ENCODE results near the gene JAK3.

JAK3 gene

DNA sequence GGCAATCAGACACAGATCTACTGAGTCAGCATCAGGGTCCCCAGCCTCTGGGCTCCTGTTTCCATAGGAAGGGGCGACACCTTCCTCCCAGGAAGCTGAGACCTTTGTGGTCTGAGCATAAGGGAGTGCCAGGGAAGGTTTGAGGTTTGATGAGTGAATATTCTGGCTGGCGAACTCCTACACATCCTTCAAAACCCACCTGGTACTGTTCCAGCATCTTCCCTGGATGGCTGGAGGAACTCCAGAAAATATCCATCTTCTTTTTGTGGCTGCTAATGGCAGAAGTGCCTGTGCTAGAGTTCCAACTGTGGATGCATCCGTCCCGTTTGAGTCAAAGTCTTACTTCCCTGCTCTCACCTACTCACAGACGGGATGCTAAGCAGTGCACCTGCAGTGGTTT, 35.7 kb downstream of the JAK3 start:
- TF ChIP-seq, protein P1, sequence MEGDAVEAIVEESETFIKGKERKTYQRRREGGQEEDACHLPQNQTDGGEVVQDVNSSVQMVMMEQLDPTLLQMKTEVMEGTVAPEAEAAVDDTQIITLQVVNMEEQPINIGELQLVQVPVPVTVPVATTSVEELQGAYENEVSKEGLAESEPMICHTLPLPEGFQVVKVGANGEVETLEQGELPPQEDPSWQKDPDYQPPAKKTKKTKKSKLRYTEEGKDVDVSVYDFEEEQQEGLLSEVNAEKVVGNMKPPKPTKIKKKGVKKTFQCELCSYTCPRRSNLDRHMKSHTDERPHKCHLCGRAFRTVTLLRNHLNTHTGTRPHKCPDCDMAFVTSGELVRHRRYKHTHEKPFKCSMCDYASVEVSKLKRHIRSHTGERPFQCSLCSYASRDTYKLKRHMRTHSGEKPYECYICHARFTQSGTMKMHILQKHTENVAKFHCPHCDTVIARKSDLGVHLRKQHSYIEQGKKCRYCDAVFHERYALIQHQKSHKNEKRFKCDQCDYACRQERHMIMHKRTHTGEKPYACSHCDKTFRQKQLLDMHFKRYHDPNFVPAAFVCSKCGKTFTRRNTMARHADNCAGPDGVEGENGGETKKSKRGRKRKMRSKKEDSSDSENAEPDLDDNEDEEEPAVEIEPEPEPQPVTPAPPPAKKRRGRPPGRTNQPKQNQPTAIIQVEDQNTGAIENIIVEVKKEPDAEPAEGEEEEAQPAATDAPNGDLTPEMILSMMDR (IDR thresholded peaks at IDR 0.05; ENCODE audit: low read depth, low read length, missing control alignments): no peak
- no peak overlapping the region for H3K4me3 ChIP-seq (ENCODE audit: low read depth, low read length)
- DNase-seq (ENCODE audit: low read depth): no peak

DNA sequence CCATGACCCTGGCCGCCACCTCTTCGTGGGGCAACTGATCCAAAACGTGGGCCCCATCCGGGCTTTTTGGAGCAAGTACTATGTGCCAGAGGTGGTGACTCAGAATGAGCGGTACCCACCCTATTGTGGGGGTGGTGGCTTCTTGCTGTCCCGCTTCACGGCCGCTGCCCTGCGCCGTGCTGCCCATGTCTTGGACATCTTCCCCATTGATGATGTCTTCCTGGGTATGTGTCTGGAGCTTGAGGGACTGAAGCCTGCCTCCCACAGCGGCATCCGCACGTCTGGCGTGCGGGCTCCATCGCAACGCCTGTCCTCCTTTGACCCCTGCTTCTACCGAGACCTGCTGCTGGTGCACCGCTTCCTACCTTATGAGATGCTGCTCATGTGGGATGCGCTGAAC, 36.1 kb downstream of the JAK3 start:
- TF ChIP-seq, protein P1 (IDR thresholded peaks at IDR 0.05; ENCODE audit: low read depth, low read length, missing control alignments): no peak
- DNase-seq (ENCODE audit: low read depth): no peak
- H3K4me3 ChIP-seq (ENCODE audit: low read depth, low read length): no peak overlapping the region

DNA sequence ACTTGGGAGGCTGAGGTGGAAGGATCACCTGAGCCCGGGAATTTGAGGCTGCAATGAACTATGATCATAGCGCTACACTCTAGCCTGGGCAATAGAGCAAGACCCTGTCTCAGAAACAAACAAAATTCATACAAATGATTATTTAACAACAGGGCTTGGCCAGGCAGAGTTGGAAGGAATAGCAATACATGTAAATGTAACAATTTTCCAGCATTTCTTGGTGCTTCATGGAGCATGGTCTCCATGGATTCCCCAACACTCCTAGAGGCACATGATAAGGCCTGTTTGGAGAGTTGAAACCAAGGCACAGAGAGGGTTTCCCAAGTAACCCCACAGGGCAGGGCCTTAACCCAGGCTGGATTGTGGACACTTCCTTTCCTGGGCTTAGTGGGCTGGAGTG, 36.7 kb downstream of the JAK3 start:
- TF ChIP-seq, protein P1 (IDR thresholded peaks at IDR 0.05; ENCODE audit: low read depth, low read length, missing control alignments): no peak
- DNase-seq (ENCODE audit: low read depth): no peak
- H3K4me3 ChIP-seq (ENCODE audit: low read depth, low read length): no peak overlapping the region

DNA sequence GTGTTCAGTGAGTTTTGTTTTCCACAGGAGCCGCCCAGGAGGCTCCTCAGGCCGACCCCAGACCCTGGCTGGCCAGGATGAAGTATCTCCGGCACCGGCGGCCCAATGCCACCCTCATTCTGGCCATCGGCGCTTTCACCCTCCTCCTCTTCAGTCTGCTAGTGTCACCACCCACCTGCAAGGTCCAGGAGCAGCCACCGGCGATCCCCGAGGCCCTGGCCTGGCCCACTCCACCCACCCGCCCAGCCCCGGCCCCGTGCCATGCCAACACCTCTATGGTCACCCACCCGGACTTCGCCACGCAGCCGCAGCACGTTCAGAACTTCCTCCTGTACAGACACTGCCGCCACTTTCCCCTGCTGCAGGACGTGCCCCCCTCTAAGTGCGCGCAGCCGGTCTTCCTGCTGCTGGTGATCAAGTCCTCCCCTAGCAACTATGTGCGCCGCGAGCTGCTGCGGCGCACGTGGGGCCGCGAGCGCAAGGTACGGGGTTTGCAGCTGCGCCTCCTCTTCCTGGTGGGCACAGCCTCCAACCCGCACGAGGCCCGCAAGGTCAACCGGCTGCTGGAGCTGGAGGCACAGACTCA, 40.0 kb downstream of the JAK3 start:
- DNase-seq (ENCODE audit: low read depth): no peak
- TF ChIP-seq, protein P1 (IDR thresholded peaks at IDR 0.05; ENCODE audit: low read depth, low read length, missing control alignments): no peak
- H3K4me3 ChIP-seq (ENCODE audit: low read depth, low read length): no peak overlapping the region

DNA sequence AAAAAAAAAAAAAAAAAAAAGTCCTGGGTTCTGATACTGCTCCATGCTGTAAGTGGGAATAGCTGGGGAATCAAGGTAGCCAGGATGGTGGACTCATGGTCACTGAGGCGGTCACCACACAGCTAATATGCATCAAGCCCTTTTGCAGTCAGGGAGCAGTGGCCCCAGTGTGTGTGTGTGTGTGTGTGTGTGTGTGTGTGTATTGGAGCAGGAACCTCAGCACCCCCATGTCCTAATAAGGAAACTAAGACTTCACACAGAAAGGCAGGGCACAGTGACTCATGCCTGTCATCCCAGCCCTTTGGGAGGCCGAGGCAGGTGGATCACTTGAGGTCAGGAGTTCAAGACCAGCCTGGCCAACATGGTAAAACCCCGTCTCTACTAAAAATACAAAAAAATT, 40.8 kb downstream of the JAK3 start:
- no peak for DNase-seq (ENCODE audit: low read depth)
- no peak overlapping the region for H3K4me3 ChIP-seq (ENCODE audit: low read depth, low read length)
- TF ChIP-seq, protein P1 (IDR thresholded peaks at IDR 0.05; ENCODE audit: low read depth, low read length, missing control alignments): no peak

DNA sequence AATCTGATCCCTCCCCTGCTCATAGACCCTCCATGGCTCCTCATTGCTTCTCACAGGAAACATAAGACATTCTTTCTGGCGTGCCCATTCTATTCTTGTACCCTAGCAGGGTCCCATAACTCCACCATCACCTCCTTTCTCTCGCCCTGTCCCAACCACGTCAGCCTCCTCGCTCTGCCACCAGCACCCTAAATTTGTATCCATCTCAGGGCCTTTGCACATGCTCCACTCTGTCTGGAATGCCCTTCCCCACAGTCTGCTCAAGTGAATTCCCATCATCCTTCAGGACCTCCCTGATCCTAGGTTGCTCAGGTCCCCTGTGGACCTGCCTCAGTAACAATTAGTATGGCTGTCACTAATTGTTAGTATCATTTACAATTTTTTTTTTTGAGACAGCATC, 42.4 kb downstream of the JAK3 start:
- no peak for DNase-seq (ENCODE audit: low read depth)
- H3K4me3 ChIP-seq (ENCODE audit: low read depth, low read length): no peak overlapping the region
- TF ChIP-seq, protein P1 (IDR thresholded peaks at IDR 0.05; ENCODE audit: low read depth, low read length, missing control alignments): no peak

DNA sequence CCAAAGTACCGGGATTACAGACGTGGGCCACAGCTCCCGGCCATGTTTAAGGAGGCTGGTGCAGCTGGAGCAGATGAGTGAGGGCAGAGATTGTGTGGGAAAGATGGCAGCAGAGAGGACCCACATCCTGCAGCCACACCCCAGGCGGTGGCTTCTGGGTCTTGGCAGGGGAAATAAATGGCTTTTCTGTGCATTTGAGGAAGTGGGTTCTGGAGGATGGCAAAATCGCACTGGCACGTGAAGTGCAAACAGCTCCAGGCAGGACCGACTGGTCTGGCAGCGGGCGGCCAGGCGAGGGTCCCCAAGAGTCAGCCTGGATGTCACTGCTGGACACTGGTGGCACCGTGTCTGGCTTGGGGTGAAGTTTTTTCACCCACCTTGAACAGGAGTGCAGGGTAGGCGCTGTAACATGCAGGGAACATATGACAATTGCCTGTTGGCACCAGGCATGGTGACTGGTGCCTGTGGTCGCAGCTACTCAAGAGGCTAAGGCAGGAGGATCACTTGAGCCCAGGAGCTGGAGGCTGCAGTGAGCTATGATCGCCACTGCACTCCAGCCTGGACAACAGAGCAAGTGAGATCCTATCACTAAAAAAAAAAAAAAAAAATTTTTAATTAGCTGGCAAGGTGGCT, 44.4 kb downstream of the JAK3 start:
- H3K4me3 ChIP-seq (ENCODE audit: low read depth, low read length): no peak overlapping the region
- TF ChIP-seq, protein P1 (IDR thresholded peaks at IDR 0.05; ENCODE audit: low read depth, low read length, missing control alignments): no peak
- no peak for DNase-seq (ENCODE audit: low read depth)

All from GM12864 (cell line).